Activated T-helper 9 cell treated with anti-CD3 and anti-CD28 coated beads, Interleukin-2, amount 50 U/mL, for 16 hours (primary cell): ENCODE results near the gene PNPLA3.
"Not testable (repeated sequence)": the region's sequence is repeated elsewhere in the genome, so short reads cannot be mapped to it uniquely, and the experiment has no call there.

ENCODE experiments used
- DNase-seq: peaks from one replicate; pipeline ENCODE4 v3.0.0-alpha.2; 2020; ENCODE audit warnings: low read depth

PNPLA3 gene

GRCh38 chr22:43889860-43890253 lies 33.7 kb upstream of the PNPLA3 start:
- no peak for DNase-seq

GRCh38 chr22:43890901-43891331 lies 32.7 kb upstream of the PNPLA3 start:
- no peak for DNase-seq

- no peak for DNase-seq
Observed at GRCh38 chr22:43891360-43892182, 32.0 kb upstream of the PNPLA3 start, which contains the start of gene PNPLA5. Gene PNPLA5 (minus strand): TSS chr22:43892013. CDS start chr22:43891880, 133 bp downstream.

- no peak for DNase-seq
Observed at GRCh38 chr22:43892183-43892894, 31.3 kb upstream of the PNPLA3 start.

- DNase-seq, result no peak
Observed at GRCh38 chr22:43893266-43893665, 30.3 kb upstream of the PNPLA3 start.

- no peak for DNase-seq
Observed at GRCh38 chr22:43894122-43894521, 29.5 kb upstream of the PNPLA3 start.

- no peak for DNase-seq
Observed at GRCh38 chr22:43895986-43896645, 27.5 kb upstream of the PNPLA3 start.

- DNase-seq, result no peak
Observed at GRCh38 chr22:43897751-43898261, 25.8 kb upstream of the PNPLA3 start.

GRCh38 chr22:43900206-43900605 lies 23.4 kb upstream of the PNPLA3 start:
- no peak for DNase-seq

- DNase-seq, result no peak
Observed at GRCh38 chr22:43901976-43902643, 21.5 kb upstream of the PNPLA3 start.

GRCh38 chr22:43903033-43903432 lies 20.6 kb upstream of the PNPLA3 start:
- DNase-seq, result not testable (repeated sequence)

- DNase-seq, result not testable (repeated sequence)
Observed at GRCh38 chr22:43904412-43904811, 19.2 kb upstream of the PNPLA3 start.

- DNase-seq, result no peak
Observed at GRCh38 chr22:43905681-43906080, 17.9 kb upstream of the PNPLA3 start.

GRCh38 chr22:43909708-43910107 lies 13.9 kb upstream of the PNPLA3 start:
- no peak for DNase-seq

- DNase-seq, result no peak
Observed at GRCh38 chr22:43910178-43910695, 13.4 kb upstream of the PNPLA3 start.

GRCh38 chr22:43911351-43911750 lies 12.3 kb upstream of the PNPLA3 start:
- DNase-seq, result no peak

GRCh38 chr22:43917521-43917920 lies 6.1 kb upstream of the PNPLA3 start:
- DNase-seq, result no peak

- no peak for DNase-seq
Observed at GRCh38 chr22:43919106-43919973, 4.3 kb upstream of the PNPLA3 start.

GRCh38 chr22:43921370-43921769 lies 2.2 kb upstream of the PNPLA3 start:
- DNase-seq, result no peak

GRCh38 chr22:43922123-43922522 lies 1.5 kb upstream of the PNPLA3 start:
- DNase-seq, result no peak

GRCh38 chr22:43923191-43923590 lies 414 bp upstream of the PNPLA3 start:
- DNase-seq, result no peak
